NCI-H1092 (cell line): Measurements from ENCODE around the gene CT47C1.
"Not testable (repeated sequence)": the region's sequence is repeated elsewhere in the genome, so short reads cannot be mapped to it uniquely, and the experiment has no call there.

ENCODE experiments used
- DNase-seq: peaks from one replicate; lab custom pipeline; 2025; lab: John Stamatoyannopoulos, UW

Gene CT47C1

DNA sequence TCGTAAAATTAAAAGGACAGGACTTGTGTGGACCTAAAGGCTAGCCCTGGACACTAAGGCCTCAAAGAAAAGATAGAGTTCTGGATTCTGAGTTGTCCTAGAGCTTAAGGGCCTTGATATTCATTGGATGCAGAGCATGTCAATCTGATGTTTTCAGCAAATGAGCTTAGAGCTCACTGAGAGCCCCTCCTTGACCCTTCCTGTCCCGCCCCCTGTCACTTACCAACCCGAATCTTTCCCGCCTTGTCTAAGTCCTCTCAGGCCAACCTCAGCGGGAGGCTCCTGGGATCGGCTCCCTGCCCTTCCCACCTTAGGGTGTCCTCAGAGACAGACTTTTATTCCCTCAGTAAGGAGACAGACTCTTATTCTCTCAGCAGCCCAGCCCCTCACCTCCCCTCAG lies at the start of gene CT47C1:
CT47C1 (plus strand) TSS at position 250 of the 400 bp plus-strand sequence. CDS start 233 bp downstream, outside the sequence.
- no peak for DNase-seq

DNA sequence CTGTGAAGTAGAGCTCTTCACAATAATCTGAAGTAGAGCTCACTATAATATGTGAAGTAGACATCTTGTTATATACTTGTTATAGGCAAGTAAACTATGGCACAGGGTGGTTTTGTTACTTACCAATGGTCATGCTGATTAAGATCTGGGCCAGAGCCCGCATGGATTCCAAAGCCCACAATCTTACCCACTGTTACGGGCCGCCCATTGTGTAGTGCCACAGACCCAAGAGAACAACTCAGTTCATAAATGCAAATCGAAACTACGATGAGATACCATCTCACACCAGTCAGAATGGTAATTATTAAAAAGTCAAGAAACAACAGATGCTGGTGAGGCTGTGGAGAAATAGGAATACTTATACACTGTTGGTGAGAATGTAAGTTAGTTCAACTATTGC lies 46.9 kb upstream of the CT47C1 start:
- no peak for DNase-seq

DNA sequence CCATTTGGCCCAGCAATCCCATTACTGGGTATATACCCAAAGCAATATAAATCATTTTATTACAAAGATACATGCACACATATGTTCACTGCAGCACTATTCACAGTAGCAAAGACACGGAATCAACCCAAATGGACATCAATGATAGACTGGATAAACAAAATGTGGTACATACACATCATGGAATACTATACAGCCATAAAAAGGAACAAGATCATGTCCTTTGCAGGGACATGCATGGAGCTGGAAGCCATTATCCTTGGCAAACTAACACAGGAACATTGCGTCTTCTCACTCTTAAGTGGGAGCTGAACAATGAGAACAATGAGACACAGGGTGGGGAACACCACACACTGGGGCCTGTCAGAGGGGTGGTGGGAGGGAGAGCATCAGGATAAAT lies 46.4 kb upstream of the CT47C1 start:
- not testable (repeated sequence) for DNase-seq

DNA sequence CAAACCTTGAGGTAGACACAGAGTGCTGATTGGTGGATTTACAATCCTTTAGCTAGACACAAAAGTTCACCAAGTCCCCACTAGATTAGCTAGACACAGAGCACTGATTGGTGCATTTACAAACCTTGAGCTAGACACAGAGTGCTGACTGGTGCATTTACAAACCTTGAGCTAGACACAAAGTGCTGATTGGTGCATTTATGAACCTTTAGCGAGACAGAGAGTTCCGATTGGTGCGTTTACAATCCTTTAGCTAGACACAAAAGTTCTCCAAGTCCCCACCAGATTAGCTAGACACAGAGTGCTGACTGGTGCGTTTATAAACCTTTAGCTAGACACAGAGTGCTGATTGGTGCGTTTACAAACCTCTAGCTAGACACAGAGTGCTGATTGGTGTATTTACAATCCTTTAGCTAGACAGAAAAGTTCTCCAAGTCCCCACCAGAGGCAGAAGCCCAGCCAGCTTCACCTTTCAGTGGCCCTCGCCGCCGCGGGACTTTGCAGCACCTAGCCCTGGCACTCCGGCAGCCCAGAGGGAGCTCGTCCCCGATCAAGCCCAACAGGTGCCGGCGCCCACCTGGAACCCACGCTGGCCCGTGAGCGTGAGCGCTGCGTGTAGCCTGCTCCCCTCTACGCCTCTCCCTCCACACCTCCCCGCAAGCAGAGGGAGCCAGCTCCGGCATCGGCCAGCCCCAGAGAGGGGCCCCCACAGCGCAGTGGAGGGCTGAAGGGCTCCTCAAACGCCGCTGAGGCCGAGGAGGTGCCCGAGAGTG lies 44.6 kb upstream of the CT47C1 start:
- DNase-seq, result not testable (repeated sequence)

DNA sequence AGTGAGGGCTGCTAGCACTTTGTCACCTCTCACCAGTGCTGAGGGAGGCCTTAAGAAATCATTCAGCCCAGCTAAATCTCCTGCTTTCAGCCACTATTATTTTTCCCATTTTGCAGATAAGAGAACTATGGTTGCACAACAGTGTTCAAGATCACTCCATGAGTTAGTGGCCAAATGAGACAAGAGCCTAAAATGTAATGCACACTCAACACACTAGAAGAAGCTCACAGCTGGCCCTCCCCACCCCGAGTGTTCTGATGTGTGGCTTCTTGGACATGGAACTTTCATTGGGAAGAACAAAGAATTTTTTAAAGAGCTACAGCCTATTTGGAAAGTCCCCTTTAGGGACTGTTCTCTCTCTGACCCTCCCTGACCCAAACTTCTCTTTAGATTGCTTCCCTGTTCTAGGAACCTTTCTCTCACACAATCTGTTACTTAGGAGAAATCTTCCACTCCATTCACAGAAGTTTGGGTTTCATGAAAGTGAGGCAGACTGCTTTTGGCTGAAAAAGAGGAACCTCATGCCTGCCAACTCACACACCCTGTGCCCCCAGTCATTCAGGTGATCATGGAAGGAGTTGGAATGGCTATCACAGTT lies 44.0 kb upstream of the CT47C1 start:
- DNase-seq, result no peak

DNA sequence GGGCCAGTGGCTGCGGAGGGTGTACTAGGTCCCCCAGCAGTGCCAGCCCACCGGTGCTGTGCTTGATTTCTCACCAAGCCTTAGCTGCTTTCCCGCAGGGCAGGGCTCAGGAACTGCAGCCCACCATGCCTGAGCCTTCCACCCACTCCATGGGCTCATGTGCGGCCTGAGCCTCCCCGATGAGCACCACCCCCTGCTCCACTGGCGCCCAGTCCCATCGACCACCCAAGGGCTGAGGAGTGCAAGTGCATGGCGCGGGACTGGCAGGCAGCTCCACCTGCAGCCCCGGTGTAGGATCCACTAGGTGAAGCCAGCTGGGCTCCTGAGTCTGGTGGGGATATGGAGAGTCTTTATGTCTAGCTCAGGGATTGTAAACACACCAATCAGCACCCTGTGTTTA lies 43.1 kb upstream of the CT47C1 start:
- not testable (repeated sequence) for DNase-seq

DNA sequence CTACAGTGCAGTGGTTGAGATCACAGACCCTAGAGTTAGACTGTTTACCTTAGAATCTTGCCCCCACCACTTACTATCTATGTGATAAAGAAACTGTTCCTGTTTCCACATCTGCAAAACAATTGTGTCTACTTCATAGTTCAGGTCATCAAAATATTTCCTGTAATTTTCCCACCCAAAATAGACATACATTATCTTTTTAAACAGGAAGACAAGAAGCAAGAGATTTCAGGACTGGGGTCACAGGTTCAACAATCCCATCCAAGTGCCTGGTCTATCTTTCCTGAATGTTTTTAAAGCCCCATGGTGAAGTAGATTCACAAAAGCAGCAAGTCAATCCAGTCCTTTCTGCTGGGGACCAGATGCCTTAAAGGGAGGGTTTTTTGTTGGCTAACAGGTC lies 41.8 kb upstream of the CT47C1 start:
- DNase-seq, result no peak

DNA sequence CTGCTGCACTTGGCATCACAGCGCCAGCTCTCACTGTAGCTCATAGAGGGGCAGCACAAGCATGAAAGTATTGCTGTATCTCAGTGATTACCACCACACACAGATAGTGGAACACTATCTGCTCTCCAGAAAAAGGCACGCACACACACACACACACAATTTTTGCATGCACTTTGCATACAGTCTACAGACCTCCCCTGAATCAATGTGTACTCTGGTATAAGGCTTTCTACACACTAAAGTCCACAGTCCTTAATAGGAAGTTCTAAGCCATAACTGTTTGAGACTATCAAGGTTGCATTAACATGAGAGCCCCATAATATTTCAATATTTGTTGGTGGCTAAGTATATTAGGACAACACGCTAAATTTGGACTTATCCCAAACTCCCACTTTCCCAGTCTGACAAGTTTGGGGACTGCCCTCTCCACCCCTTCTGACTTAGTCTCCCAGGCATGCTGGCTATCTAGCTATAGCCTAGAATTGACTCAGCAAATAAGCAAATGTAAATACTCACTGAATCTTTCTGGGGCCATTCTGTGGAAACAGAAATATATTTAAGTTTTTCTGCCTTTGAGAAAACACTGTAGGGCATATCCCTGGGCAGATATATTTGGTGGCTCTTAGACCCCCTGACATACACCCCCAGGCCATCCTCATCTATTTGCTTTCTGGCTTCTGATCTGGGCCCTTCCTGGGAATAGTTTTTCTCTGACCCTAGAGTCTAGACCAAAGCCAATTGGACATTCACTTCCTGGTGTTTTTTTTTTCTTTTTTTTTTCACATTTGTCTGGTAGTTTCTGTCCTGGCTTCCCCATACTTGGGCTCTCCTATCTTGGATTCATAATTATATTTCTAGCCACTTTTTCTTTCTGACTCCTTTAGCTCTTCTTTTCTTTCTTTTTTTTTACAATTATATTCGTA lies 36.4 kb upstream of the CT47C1 start:
- no peak for DNase-seq

DNA sequence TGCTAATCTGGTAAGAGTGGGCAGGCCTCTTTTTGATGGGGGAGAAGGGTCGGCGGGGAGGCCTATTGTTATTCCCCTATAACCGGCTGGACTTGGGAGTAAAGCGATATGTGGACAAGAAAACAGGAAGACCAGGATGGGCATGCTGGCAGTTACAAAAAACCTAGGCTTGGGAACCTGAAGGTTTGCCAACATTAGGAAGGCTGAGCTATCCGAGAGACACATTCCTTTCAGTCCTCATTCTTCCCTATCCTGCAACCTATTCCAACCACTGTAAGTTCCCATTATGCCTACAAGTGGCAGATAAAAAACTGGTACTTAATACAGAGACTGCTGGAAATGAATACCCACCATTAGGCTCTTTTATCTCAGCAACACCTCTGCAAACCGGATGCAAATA lies 32.4 kb upstream of the CT47C1 start:
- no peak for DNase-seq

DNA sequence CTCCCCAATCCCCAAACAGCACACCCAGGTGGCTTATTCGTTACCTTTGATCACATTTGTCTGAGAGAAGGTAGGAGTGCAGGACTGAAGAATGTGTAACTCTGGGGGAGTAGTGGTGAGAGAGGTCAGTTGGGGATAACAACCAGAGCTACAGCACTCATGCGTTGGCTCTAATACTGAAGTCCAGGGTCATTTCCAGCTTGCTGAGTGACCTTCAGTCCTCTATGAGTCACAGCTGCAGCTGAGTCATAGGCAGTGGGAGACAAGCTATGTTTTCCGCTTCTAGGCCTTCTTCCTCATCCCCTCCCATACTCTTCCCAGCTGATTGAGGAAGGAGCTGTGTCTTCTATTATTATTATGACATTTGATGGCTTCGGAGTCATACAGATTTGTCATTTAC lies 31.6 kb upstream of the CT47C1 start:
- no peak for DNase-seq

DNA sequence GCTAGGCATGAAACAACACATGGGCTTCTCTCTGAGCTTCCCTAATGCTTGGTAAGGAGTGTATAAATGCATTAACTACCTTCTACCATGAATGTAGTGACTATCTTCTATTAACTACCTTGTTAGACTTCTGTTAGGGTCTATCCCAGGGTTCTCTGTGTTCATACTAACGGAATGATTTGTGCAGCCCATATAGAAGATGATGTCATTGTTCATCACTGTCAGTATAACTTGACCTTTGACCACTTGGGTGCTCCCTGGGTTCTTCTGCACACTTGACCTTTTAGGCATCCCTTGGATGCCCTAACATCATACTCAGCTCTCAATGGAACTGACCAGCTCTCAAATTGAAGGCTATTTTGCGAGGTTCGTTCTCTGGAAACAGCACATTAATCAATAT lies 30.8 kb upstream of the CT47C1 start:
- no peak for DNase-seq

DNA sequence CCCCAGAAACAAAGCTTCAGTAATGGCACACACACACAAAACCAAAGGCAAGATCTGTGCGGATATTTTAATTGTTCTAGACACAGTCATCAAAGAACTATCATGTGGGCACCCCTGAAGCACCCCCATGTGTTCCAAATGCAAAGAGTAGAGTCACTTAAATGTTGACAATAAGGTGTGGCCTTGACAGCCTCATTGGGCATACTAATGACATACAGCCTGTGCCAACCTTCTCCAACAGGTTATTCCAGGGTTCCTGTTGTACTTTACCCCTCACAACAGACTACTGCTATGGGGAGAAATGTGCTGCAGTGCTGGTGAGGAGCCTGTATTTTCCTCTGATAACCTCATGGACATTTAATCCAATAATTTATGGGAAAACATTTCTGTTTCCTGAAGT lies 29.8 kb upstream of the CT47C1 start:
- DNase-seq, result no peak

DNA sequence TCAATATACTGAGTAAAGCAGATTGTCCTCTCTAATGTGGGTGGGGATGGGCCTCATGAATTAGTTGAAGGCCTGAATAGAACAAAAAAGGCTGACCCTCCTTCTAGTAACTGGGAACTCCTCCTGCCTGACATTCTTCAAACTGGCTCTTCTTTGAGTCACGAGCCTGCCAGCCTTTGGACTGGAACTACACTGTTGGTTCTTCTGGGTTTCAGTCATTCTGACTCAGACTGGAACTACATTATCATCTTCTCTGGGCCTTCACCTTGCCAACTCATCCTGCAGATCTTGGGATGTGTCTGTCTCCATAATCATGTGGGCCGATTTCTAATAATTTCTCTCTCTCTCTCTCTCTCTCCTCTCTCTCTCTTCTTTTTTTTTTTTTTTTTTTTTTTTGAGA lies 26.9 kb upstream of the CT47C1 start:
- no peak for DNase-seq

DNA sequence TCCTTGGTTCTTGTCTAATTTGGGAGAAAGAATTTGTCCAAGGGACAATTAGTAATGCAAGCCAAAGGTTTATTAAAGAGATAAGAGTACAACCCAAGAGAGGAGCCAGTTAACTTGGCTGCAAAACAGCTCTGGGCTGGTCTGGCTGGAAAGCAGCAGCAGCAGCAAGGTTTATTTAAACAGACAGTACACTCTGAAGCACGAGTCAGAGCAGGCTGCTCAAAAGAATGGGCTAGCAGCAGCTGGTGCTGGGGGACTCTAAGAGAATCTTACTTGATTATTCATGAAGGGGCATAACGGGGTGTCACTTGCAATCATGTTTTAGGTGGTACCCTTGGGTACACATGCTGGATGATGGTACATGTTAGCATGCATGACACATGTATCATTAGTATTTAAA lies 17.1 kb upstream of the CT47C1 start:
- no peak for DNase-seq

DNA sequence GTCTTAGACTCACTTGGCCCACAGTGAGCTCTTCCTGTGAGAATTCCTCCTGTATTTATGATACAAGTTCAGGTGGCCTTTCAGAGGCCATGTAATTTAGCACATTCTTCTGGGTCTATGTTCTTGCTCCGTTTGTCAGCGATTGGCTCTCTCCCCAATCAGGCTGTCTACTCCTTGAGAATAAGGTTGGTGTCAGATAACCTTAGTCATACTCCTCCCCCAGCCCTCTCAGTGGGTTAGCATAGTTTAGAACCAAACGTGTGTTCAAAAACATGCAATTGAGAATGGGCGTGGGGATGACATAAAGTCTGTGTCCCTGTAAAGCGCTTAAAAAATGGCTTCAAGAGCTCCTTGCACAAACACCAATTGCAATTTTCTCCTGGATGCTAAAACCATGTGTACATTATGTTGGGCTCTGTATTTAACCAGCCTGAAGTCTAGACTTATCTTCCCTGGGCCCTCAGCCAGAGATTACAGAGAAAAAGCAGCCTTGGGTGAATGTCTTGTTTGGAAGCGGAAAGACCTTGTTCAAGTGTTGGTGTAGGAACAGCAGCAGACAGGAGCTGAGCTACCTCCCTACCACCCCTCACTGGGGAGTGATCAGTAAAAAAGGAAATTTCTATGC lies 9.9 kb upstream of the CT47C1 start:
- DNase-seq, result no peak

DNA sequence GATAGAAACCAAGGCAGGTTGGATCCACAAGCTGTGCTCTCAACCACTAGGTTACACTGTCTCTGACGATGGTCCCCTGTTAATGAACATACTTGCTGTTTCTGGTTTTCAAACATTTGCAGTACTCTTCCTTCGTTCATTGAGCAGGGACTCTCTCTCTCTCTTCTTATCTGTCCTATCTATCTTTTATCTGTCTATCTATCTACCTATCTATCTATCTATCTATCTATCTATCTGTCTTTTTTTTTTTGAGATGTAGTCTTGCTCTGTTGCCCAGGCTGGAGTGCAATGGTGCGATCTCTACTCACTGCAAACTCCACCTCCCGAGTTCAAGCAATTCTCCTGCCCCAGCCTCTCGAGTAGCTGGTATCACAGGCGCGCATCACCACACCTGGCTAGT lies 9.4 kb upstream of the CT47C1 start:
- DNase-seq, result no peak

DNA sequence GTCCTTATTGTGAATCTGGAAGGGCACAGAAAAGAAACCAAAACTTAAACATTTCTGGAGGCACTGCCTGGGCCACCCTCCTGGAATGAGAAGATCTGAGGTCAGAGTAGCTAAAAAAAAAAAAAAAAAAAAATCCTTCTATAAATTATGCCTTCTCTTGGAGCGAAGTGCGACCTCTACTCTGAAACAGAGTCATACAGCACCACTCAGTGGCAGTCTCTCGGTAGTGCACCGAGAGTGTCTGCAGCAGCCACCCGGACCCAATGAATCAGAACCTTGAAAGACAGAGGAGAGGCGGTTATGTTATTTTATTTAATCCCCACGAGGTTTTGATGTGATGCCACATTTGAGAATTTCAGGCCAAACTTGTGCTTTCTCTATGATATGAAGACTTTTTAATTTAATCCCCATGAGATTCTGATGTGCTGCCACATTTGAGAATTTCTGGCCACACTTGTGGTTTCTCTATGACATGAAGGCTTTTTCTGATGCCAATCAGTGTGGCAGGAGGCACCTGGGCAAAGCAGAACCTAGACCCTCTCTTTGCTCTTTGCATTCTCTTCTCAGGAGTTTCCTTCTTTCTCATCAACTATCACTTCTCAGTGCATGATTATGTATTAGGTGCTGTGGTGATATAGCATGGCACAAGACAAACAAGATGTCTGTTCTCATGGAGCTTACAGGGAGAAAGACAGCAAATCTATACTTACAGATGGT lies 5.6 kb upstream of the CT47C1 start:
- DNase-seq, result peak; percentile 3

DNA sequence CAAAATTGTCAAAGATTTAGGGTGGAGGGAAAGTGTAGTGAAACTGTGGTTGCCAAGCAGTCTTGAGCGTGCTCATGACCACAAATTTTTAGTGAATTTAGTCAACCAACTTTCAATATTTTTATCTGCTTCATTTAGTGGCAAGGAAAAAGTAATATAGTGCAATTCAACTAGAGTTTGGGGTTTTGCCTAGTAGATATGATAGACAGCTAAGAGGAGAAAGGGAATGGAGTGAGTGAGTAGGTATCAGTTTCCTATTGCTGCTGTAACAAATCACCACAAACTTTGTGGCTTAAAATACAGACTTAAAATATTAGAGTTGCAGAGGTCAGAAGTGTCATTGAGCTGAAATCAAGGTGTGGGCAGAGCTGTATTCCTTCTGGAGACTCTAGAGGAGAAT lies 3.7 kb upstream of the CT47C1 start:
- DNase-seq, result no peak

DNA sequence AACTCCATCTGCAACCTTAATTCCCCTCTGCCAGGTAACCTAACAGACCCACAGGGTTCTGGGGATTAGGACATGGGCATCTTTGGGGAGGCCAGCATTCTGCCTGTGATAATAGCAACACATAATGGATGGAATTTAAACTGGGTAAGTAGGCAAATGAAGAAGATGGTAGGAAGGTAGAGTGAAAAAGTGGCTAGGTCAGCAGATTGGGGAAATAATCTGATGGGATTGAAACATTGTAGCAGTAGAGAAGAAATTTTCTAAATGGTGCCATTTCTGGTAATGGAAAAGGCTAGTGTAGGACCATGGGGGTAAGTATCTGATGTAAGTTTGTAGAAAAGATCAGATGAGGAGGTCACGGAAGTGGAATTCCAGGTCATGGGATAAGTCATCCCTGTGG lies 3.0 kb upstream of the CT47C1 start:
- no peak for DNase-seq

DNA sequence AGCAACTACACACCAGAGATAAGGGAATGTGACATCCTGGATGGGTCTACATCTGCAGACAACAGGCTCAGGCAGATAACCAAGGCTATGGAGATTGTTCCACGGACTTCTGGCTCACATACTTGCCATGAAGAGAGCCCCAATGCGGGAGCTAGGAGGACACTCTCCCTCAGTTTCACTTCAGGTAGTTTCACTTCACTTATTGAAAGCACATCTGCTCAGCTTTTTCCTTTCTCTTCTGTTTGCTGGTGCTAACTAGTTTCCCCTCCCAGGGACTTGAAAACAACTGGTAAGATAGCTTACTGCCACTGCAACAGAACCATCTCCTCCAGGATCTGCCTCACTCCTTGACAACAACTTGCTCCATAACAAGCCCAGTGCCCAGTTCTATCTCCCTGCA lies 1.4 kb upstream of the CT47C1 start:
- no peak for DNase-seq

DNA sequence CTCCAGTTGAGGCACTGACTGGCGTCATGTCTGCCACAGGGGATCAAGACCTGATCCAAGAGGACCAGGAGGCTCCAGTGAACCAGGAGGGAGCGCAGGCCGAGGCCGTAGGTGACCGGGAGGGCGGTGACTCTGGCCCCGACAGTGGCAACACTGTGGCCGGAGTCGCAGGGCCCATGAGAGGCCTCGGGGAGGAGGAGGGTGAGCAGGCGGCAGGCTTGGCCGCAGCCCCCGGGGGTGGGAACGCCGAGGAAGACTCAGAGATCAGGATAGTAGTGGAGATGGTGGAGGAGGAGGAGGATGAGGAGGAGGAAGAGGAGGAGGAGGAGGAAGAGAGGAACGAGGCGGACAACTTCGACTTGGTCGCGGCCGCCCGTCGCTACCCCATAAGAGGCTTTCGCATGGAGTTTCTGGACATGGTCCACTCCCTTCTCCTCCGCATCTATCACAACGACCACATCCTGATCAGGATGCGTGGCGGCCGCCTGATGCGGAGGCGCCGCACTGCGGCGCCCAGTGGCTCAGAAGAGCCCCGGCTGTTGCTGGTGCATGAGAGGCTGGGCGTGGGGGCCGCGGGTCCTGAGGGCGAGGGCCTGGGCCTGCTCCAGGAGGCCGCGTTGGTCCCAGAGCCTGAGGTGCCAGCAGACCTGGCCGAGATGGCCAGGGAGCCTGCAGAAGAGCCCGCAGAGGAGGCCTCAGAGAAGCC lies 560 bp downstream of the CT47C1 start:
- no peak for DNase-seq
